Measurements from ENCODE around the gene IQSEC1. TPM values are rescaled to one million over a fixed set of nuclear protein-coding genes. Genes with fewer than 3 reads are reported as not detected.

The IQSEC1 gene
- total and polyA plus RNA-seq, 7 experiments from 2014 or later: 21.1 to 163 (median 70.2) TPM

DNA sequence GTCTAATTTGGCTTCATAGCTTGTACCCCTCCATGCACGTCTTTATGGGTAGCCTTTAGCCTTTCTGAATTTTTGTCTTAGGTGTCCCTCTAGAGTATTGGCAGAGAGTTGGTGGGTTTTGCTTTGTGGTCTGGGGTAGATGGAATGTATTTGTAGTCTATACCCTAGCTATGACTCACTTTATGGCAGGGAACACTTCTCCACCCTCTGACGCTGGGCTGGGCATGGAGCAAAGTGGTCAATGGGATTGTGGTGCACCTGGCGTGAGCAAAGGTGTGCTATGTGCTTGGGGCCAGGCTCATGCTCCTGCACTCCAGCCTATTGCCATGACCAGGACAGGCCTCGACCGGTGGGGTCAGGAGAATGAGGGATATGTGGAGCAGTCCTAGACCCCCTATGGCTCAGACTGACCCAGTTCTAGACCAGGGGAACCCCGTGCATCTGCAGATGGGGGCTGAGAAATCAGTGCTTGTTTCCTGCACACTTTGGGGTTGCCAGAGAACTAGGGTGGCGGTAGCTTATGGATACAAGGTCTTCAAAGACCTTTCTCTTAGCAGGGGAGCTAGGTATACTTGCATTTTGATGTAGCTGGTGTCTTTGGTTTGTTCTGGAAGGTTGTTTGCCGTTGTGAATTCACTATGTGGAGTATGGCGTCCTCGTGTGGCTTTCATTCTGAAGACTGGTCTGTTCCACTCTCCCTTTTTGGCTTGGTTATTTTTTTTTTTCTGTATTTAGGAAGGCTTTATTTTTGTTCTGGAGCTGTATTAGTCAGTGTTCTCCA is 182.4 kb downstream of the IQSEC1 start:
- Histone ChIP-seq H3K27ac (ENCODE audit: low read depth, low read length) (no peak overlapping the region), H3K27me3 (ENCODE audit: control insufficient read depth in 2 of 2, insufficient read depth in 2 of 2, low read length in 2 of 2) (no peaks in the 10 kb centered on the region), H3K36me3 (ENCODE audit: control insufficient read depth in 2 of 3, insufficient read depth in 3 of 3, low read length in 3 of 3) (no peaks in the 10 kb centered on the region), H3K9me3 (ENCODE audit: control insufficient read depth in 2 of 3, low read length in 3 of 3) (no peaks in the 10 kb centered on the region), H3K4me1 (ENCODE audit: control insufficient read depth in 2 of 2, insufficient read depth in 2 of 2, low read length in 2 of 2) (peaks cover 0 to 15% of the 10 kb centered on the region in 2 donors), H3K4me3 (ENCODE audit: low read length) (no peak overlapping the region)
- intact Hi-C loops (cut with micrococcal nuclease): loop anchor here in 1 of 2 donors (5.0 kb wide), 1 partner anchor 168 kb away; no protein-coding TSS in a partner anchor
- no peak overlapping the region for H3K27ac Mint-ChIP-seq
- peak overlapping the region in 1 of 10 donors; percentile 23 for H3K4me3 Mint-ChIP-seq
- ChIA-PET POLR2A (interaction anchor here (1.2 to 1.5 kb wide), 2 partner anchors 11 to 49 kb away, joined by 5 read pairs; partner anchors contain the start of gene RPL32), CTCF (interaction anchor here (0.8 to 2.8 kb wide), 6 partner anchors 12 to 107 kb away, joined by 3 to 17 read pairs (median 4); no protein-coding TSS in a partner anchor)
- peaks cover 12 to 29% (median 21%) of the 10 kb centered on the region in 7 donors for H3K4me1 Mint-ChIP-seq
- H3K27me3 Mint-ChIP-seq: peaks cover 0 to 41% (median 17%) of the 10 kb centered on the region in 5 donors
- DNase-seq (no peak), ATAC-seq (no peak)
- peaks cover 0 to 5% (median 0%) of the 10 kb centered on the region in 11 donors for H3K9me3 Mint-ChIP-seq
- H3K36me3 Mint-ChIP-seq: no peaks in the 10 kb centered on the region

DNA sequence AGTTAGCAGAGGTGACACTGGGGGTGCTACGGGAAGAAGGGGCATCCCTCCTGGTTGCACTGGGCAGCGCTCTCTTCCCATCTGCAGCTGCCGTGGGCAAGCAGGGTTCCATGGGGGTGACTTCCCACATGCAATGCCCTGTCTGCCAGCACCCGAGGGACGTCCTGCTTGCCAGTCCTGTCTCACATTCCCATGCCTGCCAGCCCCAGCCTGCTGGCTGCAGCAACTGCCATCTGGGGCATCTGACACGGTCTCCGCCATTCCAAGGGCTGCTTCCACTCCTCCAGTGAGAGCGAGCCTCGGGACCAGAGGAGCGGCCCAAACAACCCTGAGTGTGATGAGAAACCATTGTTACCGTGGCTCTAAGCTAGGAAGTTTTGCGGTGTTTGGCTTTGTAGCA is 186.5 kb downstream of the IQSEC1 start:
- no peak overlapping the region for H3K4me3 ChIP-seq (ENCODE audit: low read length)
- H3K27ac ChIP-seq (ENCODE audit: low read depth, low read length): no peak overlapping the region
- peaks cover 0 to 14% of the 10 kb centered on the region in 2 donors for H3K4me1 ChIP-seq (ENCODE audit: control insufficient read depth in 2 of 2, insufficient read depth in 2 of 2, low read length in 2 of 2)
- ChIA-PET POLR2A (interaction anchor here (0.7 kb wide), 1 partner anchor 109 kb away, joined by 3 read pairs; no protein-coding TSS in a partner anchor), CTCF (interaction anchor here (1.0 to 1.9 kb wide), 2 partner anchors 13 to 99 kb away, joined by 4 to 5 read pairs; no protein-coding TSS in a partner anchor)
- H3K27me3 ChIP-seq (ENCODE audit: control insufficient read depth in 2 of 2, insufficient read depth in 2 of 2, low read length in 2 of 2): no peaks in the 10 kb centered on the region
- ATAC-seq (no peak), DNase-seq (no peak)
- no peaks in the 10 kb centered on the region for H3K9me3 ChIP-seq (ENCODE audit: control insufficient read depth in 2 of 3, low read length in 3 of 3)
- no peaks in the 10 kb centered on the region for H3K36me3 ChIP-seq (ENCODE audit: control insufficient read depth in 2 of 3, insufficient read depth in 3 of 3, low read length in 3 of 3)
- peak overlapping the region in 1 of 9 donors; percentile 28 for H3K27ac Mint-ChIP-seq
- H3K4me3 Mint-ChIP-seq: peak overlapping the region in 7 of 10 donors; percentile 26 to 77 (median 66)
- peaks cover 2 to 20% (median 13%) of the 10 kb centered on the region in 7 donors for H3K4me1 Mint-ChIP-seq
- peaks cover 0 to 41% (median 18%) of the 10 kb centered on the region in 5 donors for H3K27me3 Mint-ChIP-seq
- no peaks in the 10 kb centered on the region for H3K9me3 Mint-ChIP-seq
- intact Hi-C loops (cut with micrococcal nuclease): no loop called here
- no peaks in the 10 kb centered on the region for H3K36me3 Mint-ChIP-seq

DNA sequence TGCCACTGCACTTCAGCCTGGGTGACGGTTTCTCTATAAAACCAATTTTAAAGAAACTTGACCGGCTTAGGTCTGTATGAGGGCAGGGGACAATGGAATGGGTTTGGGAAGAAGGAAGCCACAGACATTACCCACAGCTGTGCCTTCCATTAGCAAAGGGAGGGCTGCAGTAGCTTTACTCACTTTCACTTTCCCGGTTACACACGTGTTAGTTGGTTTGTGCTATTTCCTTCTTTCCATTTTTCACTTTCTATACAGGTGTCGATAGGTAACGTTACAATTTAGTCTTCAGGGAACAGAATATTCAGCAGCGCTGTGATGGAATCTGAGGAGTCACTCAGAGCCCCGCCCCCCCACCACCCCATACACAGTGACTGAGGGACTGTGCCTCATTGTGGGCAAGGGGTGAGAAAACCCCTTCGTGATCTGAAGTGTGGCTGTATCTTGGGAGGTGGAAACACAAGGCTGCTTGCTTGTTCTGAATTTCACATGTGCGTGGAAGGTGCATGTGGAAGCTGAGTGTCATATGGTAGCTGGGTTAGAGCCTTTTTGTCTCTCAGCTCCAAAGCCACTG is 187.0 kb downstream of the IQSEC1 start:
- H3K27me3 ChIP-seq (ENCODE audit: control insufficient read depth in 2 of 2, insufficient read depth in 2 of 2, low read length in 2 of 2): no peaks in the 10 kb centered on the region
- H3K27ac ChIP-seq (ENCODE audit: low read depth, low read length): no peak overlapping the region
- H3K9me3 Mint-ChIP-seq: no peaks in the 10 kb centered on the region
- H3K4me3 ChIP-seq (ENCODE audit: low read length): peak overlapping the region; percentile 31
- CTCF ChIA-PET: interaction anchor here (1.0 to 1.9 kb wide), 2 partner anchors 14 to 99 kb away, joined by 4 to 5 read pairs; no protein-coding TSS in a partner anchor
- peaks cover 0 to 41% (median 18%) of the 10 kb centered on the region in 5 donors for H3K27me3 Mint-ChIP-seq
- peaks cover 0 to 12% of the 10 kb centered on the region in 2 donors for H3K4me1 ChIP-seq (ENCODE audit: control insufficient read depth in 2 of 2, insufficient read depth in 2 of 2, low read length in 2 of 2)
- peak overlapping the region in 9 of 10 donors; percentile 29 to 77 (median 63) for H3K4me3 Mint-ChIP-seq
- DNase-seq: peak in 1 of 9 donors; percentile 17
- H3K27ac Mint-ChIP-seq: peak overlapping the region in 2 of 9 donors; percentile 28 to 49
- no peaks in the 10 kb centered on the region for H3K36me3 ChIP-seq (ENCODE audit: control insufficient read depth in 2 of 3, insufficient read depth in 3 of 3, low read length in 3 of 3)
- intact Hi-C loops (cut with micrococcal nuclease): no loop called here
- no peaks in the 10 kb centered on the region for H3K36me3 Mint-ChIP-seq
- H3K9me3 ChIP-seq (ENCODE audit: control insufficient read depth in 2 of 3, low read length in 3 of 3): no peaks in the 10 kb centered on the region
- POLR2A ChIA-PET: no interaction called here
- peaks cover 0 to 17% (median 11%) of the 10 kb centered on the region in 7 donors for H3K4me1 Mint-ChIP-seq
- ATAC-seq: peak; percentile 64

DNA sequence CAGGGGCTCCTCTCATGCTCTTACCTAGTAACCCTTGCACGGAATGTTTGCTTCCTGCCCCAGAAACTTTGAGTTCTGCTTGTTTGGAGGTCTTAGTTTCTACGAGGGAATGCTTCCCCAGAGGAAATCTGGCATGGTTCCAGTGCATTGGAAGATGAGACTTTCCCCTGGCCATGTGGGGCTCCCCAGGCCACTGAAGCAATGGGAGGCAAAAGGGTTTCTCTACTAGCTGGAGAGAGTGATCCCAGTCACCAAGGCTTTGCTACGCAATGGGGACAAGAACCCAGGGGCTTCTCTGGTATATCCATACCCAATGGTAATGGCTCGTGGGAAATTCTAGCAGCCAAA is 187.7 kb downstream of the IQSEC1 start:
- H3K4me3 ChIP-seq (ENCODE audit: low read length): no peak overlapping the region
- H3K27me3 Mint-ChIP-seq: peaks cover 0 to 38% (median 16%) of the 10 kb centered on the region in 5 donors
- H3K27ac ChIP-seq (ENCODE audit: low read depth, low read length): no peak overlapping the region
- no peaks in the 10 kb centered on the region for H3K9me3 ChIP-seq (ENCODE audit: control insufficient read depth in 2 of 3, low read length in 3 of 3)
- intact Hi-C loops (cut with micrococcal nuclease): no loop called here
- H3K4me1 Mint-ChIP-seq: peaks cover 0 to 17% (median 11%) of the 10 kb centered on the region in 7 donors
- CTCF ChIA-PET: no interaction called here
- DNase-seq: no peak
- POLR2A ChIA-PET: no interaction called here
- H3K27me3 ChIP-seq (ENCODE audit: control insufficient read depth in 2 of 2, insufficient read depth in 2 of 2, low read length in 2 of 2): no peaks in the 10 kb centered on the region
- H3K4me3 Mint-ChIP-seq: peak overlapping the region in 5 of 10 donors; percentile 58 to 77 (median 66)
- no peaks in the 10 kb centered on the region for H3K36me3 Mint-ChIP-seq
- no peaks in the 10 kb centered on the region for H3K36me3 ChIP-seq (ENCODE audit: control insufficient read depth in 2 of 3, insufficient read depth in 3 of 3, low read length in 3 of 3)
- no peak for ATAC-seq
- no peaks in the 10 kb centered on the region for H3K9me3 Mint-ChIP-seq
- H3K4me1 ChIP-seq (ENCODE audit: control insufficient read depth in 2 of 2, insufficient read depth in 2 of 2, low read length in 2 of 2): peaks cover 0 to 12% of the 10 kb centered on the region in 2 donors
- H3K27ac Mint-ChIP-seq: no peak overlapping the region

DNA sequence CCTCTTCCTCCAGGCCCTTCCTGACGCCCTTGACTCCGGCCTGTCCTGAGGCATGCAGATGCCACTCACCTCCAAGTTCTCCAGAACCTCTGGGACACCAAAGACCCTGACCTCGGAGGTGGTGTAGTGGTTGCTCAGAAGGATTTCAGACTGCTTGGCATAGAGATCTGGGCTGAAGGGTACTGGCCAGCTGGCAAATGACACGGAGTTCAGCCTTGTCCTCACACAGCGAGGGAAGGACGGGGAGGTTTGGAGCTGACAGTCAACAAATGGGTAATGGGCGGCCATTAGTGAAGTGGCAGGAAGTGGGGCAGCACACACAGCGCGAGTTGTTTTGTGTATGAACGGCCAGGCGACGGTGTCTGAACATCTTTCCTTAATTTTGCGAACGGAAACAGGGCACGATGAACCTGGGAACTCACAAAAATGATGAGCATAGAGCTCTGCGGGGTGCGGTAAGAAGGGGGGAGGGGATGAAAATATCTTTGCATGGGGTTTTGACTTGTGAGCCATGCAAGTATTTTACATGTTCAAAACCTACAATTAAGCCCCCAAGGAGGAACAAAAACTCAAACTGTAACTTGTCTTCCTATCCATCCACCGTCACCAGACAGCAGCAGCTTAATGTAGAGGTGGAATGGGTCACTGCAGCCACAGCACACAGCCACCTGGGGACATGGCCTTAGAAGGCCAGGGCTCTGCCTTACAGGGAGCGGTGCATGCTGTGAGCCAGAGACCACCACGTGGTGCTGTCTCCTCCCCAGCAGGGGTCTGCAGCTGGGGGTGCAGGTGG is 188.2 kb downstream of the IQSEC1 start:
- Histone ChIP-seq H3K4me3 (ENCODE audit: low read length) (no peak overlapping the region), H3K9me3 (ENCODE audit: control insufficient read depth in 2 of 3, low read length in 3 of 3) (no peaks in the 10 kb centered on the region), H3K27ac (ENCODE audit: low read depth, low read length) (no peak overlapping the region), H3K4me1 (ENCODE audit: control insufficient read depth in 2 of 2, insufficient read depth in 2 of 2, low read length in 2 of 2) (peaks cover 0 to 12% of the 10 kb centered on the region in 2 donors), H3K27me3 (ENCODE audit: control insufficient read depth in 2 of 2, insufficient read depth in 2 of 2, low read length in 2 of 2) (no peaks in the 10 kb centered on the region), H3K36me3 (ENCODE audit: control insufficient read depth in 2 of 3, insufficient read depth in 3 of 3, low read length in 3 of 3) (no peaks in the 10 kb centered on the region)
- H3K9me3 Mint-ChIP-seq: no peaks in the 10 kb centered on the region
- DNase-seq (no peak), ATAC-seq (no peak)
- CTCF ChIA-PET: no interaction called here
- intact Hi-C loops (cut with micrococcal nuclease): no loop called here
- peak overlapping the region in 1 of 10 donors; percentile 16 for H3K4me3 Mint-ChIP-seq
- H3K27ac Mint-ChIP-seq: peak overlapping the region in 4 of 9 donors; percentile 1 to 63 (median 31)
- no peaks in the 10 kb centered on the region for H3K36me3 Mint-ChIP-seq
- peaks cover 0 to 17% (median 11%) of the 10 kb centered on the region in 7 donors for H3K4me1 Mint-ChIP-seq
- H3K27me3 Mint-ChIP-seq: peaks cover 0 to 34% (median 15%) of the 10 kb centered on the region in 5 donors
- POLR2A ChIA-PET: no interaction called here

DNA sequence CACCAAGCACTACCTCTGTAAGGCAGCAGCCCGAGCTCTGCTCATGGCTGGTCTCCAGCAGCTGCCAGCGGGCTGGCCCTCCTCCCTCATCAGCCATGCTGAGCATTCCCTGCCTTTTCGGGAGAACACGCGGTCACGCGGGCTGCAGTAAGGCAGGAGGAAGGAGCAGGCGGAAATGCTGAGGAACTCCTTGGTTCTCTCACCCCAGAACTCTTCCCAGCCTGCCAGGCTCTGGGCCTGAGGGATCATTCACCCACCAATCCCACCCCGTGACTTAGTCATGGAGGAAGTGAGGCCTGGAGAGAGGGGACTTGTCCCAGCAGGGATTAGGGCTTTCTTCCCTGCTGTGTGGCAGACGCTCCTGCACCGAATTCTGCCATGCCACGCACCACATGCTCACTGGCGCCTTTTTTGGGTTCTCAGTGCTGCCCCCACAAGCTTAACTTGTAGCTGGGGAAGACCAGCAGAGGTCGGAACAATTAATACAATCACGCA is 189.0 kb downstream of the IQSEC1 start:
- ATAC-seq (no peak), DNase-seq (no peak)
- H3K4me3 Mint-ChIP-seq: no peak overlapping the region
- H3K36me3 ChIP-seq (ENCODE audit: control insufficient read depth in 2 of 3, insufficient read depth in 3 of 3, low read length in 3 of 3): no peaks in the 10 kb centered on the region
- peaks cover 0 to 30% (median 11%) of the 10 kb centered on the region in 5 donors for H3K27me3 Mint-ChIP-seq
- H3K9me3 ChIP-seq (ENCODE audit: control insufficient read depth in 2 of 3, low read length in 3 of 3): no peaks in the 10 kb centered on the region
- peak overlapping the region in 1 of 9 donors; percentile 45 for H3K27ac Mint-ChIP-seq
- peaks cover 0 to 17% (median 11%) of the 10 kb centered on the region in 7 donors for H3K4me1 Mint-ChIP-seq
- H3K27ac ChIP-seq (ENCODE audit: low read depth, low read length): no peak overlapping the region
- no peaks in the 10 kb centered on the region for H3K27me3 ChIP-seq (ENCODE audit: control insufficient read depth in 2 of 2, insufficient read depth in 2 of 2, low read length in 2 of 2)
- ChIA-PET POLR2A (no interaction called here), CTCF (no interaction called here)
- H3K4me1 ChIP-seq (ENCODE audit: control insufficient read depth in 2 of 2, insufficient read depth in 2 of 2, low read length in 2 of 2): peaks cover 0 to 12% of the 10 kb centered on the region in 2 donors
- no peak overlapping the region for H3K4me3 ChIP-seq (ENCODE audit: low read length)
- no peaks in the 10 kb centered on the region for H3K9me3 Mint-ChIP-seq
- intact Hi-C loops (cut with micrococcal nuclease): no loop called here
- no peaks in the 10 kb centered on the region for H3K36me3 Mint-ChIP-seq

All from naive thymus-derived CD4-positive, alpha-beta T cell (primary cell).